GM12878 (cell line): ENCODE measurements around the gene TBC1D32. TPM values are rescaled to one million over a fixed set of nuclear protein-coding genes. Genes with fewer than 3 reads are reported as not detected.

Experiments
- BMI1 ChIP-seq: fragments of 450-650 bp; IDR thresholded peaks from 2 replicates; pipeline ENCODE4 v1.6.1; 2016; ENCODE audit warnings: mild to moderate bottlenecking, moderate library complexity, borderline replicate concordance
- CREM ChIP-seq: IDR thresholded peaks from 2 replicates; pipeline ENCODE4 v1.6.1; 2014; ENCODE audit warnings: antibody characterized with exemption, low read depth
- EED ChIP-seq: sonication (generic); IDR thresholded peaks from 2 replicates; pipeline ENCODE4 v1.6.1; 2016; ENCODE audit warnings: antibody characterized with exemption, low read depth
- EGR1 ChIP-seq, 2 experiments: IDR thresholded peaks; 1 replicate in 1 of 2; 2 replicates in 1 of 2; pipeline ENCODE4 v1.6.1; 2011 to 2012; ENCODE audit warnings: low read depth in 2 of 2, low read length in 2 of 2, borderline replicate concordance in 1 of 2, mild to moderate bottlenecking in 1 of 2, moderate library complexity in 1 of 2
- ESRRA ChIP-seq: IDR thresholded peaks from 2 replicates; pipeline ENCODE4 v1.6.1; 2012; ENCODE audit warnings: mild to moderate bottlenecking, low read length, improper control_type of control experiment
- JUNB ChIP-seq: IDR thresholded peaks from 2 replicates; pipeline ENCODE4 v1.6.1; 2016; ENCODE audit warnings: antibody characterized with exemption, mild to moderate bottlenecking
- MAX ChIP-seq: IDR thresholded peaks from 2 replicates; pipeline ENCODE4 v1.6.1; 2012; ENCODE audit warnings: low read depth, low read length, improper control_type of control experiment
- MEF2B ChIP-seq: fragments of 450-650 bp; IDR thresholded peaks from 2 replicates; pipeline ENCODE4 v1.6.1; 2018; ENCODE audit warnings: mild to moderate bottlenecking, moderate library complexity; ENCODE audit not compliant: partially characterized antibody, poor library complexity, severe bottlenecking
- MTA2 ChIP-seq: fragments of 450-650 bp; IDR thresholded peaks from 2 replicates; pipeline ENCODE4 v1.6.1; 2016; ENCODE audit warnings: low read depth, mild to moderate bottlenecking, moderate library complexity
- MYC ChIP-seq: IDR thresholded peaks from 2 replicates; pipeline ENCODE4 v1.6.1; 2011; ENCODE audit warnings: mild to moderate bottlenecking, low read length, moderate library complexity, inconsistent platforms; ENCODE audit not compliant: insufficient read depth, insufficient replicate concordance, insufficient read length, severe bottlenecking
- NFYA ChIP-seq: IDR thresholded peaks from 2 replicates; pipeline ENCODE4 v1.6.1; 2011; ENCODE audit warnings: low read depth, mild to moderate bottlenecking, low read length, improper control_type of control experiment, borderline replicate concordance
- NR2C1 ChIP-seq: fragments of 450-650 bp; IDR thresholded peaks from 2 replicates; pipeline ENCODE4 v1.6.1; 2017; ENCODE audit warnings: antibody characterized with exemption, mild to moderate bottlenecking, moderate library complexity
- NRF1 ChIP-seq: conservative IDR thresholded peaks from 2 replicates; pipeline ENCODE4 v1.6.1; 2011; ENCODE audit warnings: mild to moderate bottlenecking, low read depth, low read length, improper control_type of control experiment
- PAX8 ChIP-seq: fragments of 450-650 bp; IDR thresholded peaks from 2 replicates; pipeline ENCODE4 v1.6.1; 2017; ENCODE audit warnings: mild to moderate bottlenecking, moderate library complexity
- PBX3 ChIP-seq: IDR thresholded peaks from 2 replicates; pipeline ENCODE4 v1.6.1; 2011; ENCODE audit warnings: mild to moderate bottlenecking, low read depth, low read length, moderate library complexity; ENCODE audit not compliant: insufficient replicate concordance
- PML ChIP-seq: IDR thresholded peaks from 2 replicates; pipeline ENCODE4 v1.6.1; 2012; ENCODE audit warnings: low read length, inconsistent platforms
- RB1 ChIP-seq: fragments of 450-650 bp; formaldehyde crosslinking; IDR thresholded peaks from 2 replicates; pipeline ENCODE4 v1.6.1; 2017; ENCODE audit warnings: mild to moderate bottlenecking, borderline replicate concordance
- RBBP5 ChIP-seq: fragments of 200-600 bp; sonication (generic); conservative IDR thresholded peaks from 2 replicates; pipeline ENCODE4 v1.6.1; 2016
- RCOR1 ChIP-seq: conservative IDR thresholded peaks from 2 replicates; pipeline ENCODE4 v1.6.1; 2012; ENCODE audit warnings: low read depth, low read length, improper control_type of control experiment
- SKIL ChIP-seq: fragments of 450-650 bp; IDR thresholded peaks from 2 replicates; pipeline ENCODE4 v1.6.1; 2017; ENCODE audit warnings: mild to moderate bottlenecking, low read depth, inconsistent platforms; ENCODE audit not compliant: poor library complexity, severe bottlenecking
- SRF ChIP-seq, 2 experiments: IDR thresholded peaks; 2 replicates each; pipeline ENCODE4 v1.6.1; 2011; ENCODE audit warnings: low read depth in 2 of 2, low read length in 2 of 2, mild to moderate bottlenecking in 1 of 2, moderate library complexity in 1 of 2
- STAT3 ChIP-seq: IDR thresholded peaks from 2 replicates; pipeline ENCODE4 v1.6.1; 2011; ENCODE audit warnings: low read depth, low read length, improper control_type of control experiment
- SUPT20H ChIP-seq: IDR thresholded peaks from 2 replicates; pipeline ENCODE4 v1.6.1; 2011; ENCODE audit warnings: low read depth, mild to moderate bottlenecking, low read length, moderate library complexity, borderline replicate concordance; ENCODE audit not compliant: control insufficient read depth
- TAF1 ChIP-seq: IDR thresholded peaks from 2 replicates; pipeline ENCODE4 v1.6.1; 2011; ENCODE audit warnings: mild to moderate bottlenecking, low read depth, low read length, borderline replicate concordance
- TCF12 ChIP-seq: IDR thresholded peaks from 2 replicates; pipeline ENCODE4 v1.6.1; 2011; ENCODE audit warnings: low read depth, mild to moderate bottlenecking, low read length
- YBX1 ChIP-seq: fragments of 450-650 bp; IDR thresholded peaks from 2 replicates; pipeline ENCODE4 v1.6.1; 2016; ENCODE audit warnings: antibody characterized with exemption
- ZSCAN29 ChIP-seq: fragments of 450-650 bp; IDR thresholded peaks from 2 replicates; pipeline ENCODE4 v1.6.1; 2017; ENCODE audit warnings: mild to moderate bottlenecking, moderate library complexity
- polyA plus RNA-seq, 11 experiments: library from polyadenylated mRNA; depleted of rRNA in 4 of 11; unstranded in 6 of 11; stranded (reverse) in 5 of 11; fragments of >200 nt; fragmentation: Nextera tagmentation in 4 of 11; fragmentation: Illumina TruSeq in 1 of 11; extraction: Ambion mirVana in 4 of 11; extraction: Trizol in 1 of 11; gene quantifications; 1 replicate in 1 of 11; 2 replicates in 10 of 11; pipeline versions ENCODE4 v1.2.1 to v1.2.3, GENCODE V29; 2011 to 2016; ENCODE audit warnings: inconsistent platforms in 2 of 11, missing spikeins in 2 of 11, low read depth in 1 of 11
- total RNA-seq, 4 experiments: library from RNA; depleted of rRNA in 3 of 4; stranded (reverse); fragments of >200 nt in 3 of 4; fragmentation: Illumina TruSeq in 1 of 4; extraction: Trizol in 1 of 4; gene quantifications; 2 replicates each; pipeline versions ENCODE4 v1.2.1 to v1.2.3, GENCODE V29; 2013 to 2021

TBC1D32 gene
- total and polyA plus RNA-seq, 10 of the 15 experiments (the other 5 are each of a cell fraction or from before 2014, with no cell fraction given), result 2.2 to 10.2 (median 4.1) TPM

GRCh38 chr6:121334299-121335086 is at the start of gene TBC1D32 (continued):
- TF ChIP-seq RB1, result peak; percentile 85
- TF ChIP-seq YBX1, result no peak
- TF ChIP-seq MEF2B, result peak; percentile 24
- peak; percentile 47; the same call in 1 of the 2 replicates for TF ChIP-seq MTA2
- no peak for TF ChIP-seq ZSCAN29
- TF ChIP-seq BMI1, result peak; percentile 93
- TF ChIP-seq MYC, result no peak
- TF ChIP-seq NR2C1, result no peak
- TF ChIP-seq TCF12, result no peak
- no peak for TF ChIP-seq STAT3
- TF ChIP-seq CREM, result peak; percentile 94
- TF ChIP-seq SRF (IDR thresholded peaks at IDR 0.05; ENCODE audit: low read depth in 2 of 2, low read length in 2 of 2), result no peak
- no peak for TF ChIP-seq ESRRA
- TF ChIP-seq TAF1, result no peak; the same call in 1 of the 2 replicates
- TF ChIP-seq EED, result peak; percentile 62; the same call in 1 of the 2 replicates
- peak; percentile 41; the same call in 1 of the 2 replicates for TF ChIP-seq JUNB
- peak; percentile 97 for TF ChIP-seq RBBP5
- TF ChIP-seq SKIL, result peak; percentile 45
- peak; percentile 91 for TF ChIP-seq NRF1
- TF ChIP-seq MAX, result 0 out of 2 replicates have a peak, but pooled peaks have one; percentile 16
- peak; percentile 10 to 76; a peak in 2 of 3 replicates for TF ChIP-seq EGR1 (IDR thresholded peaks at IDR 0.05; ENCODE audit: borderline replicate concordance in 1 of 2, low read depth in 2 of 2, low read length in 2 of 2)
- 0 out of 2 replicates have a peak, but pooled peaks have one; percentile 72 for TF ChIP-seq PML
- TF ChIP-seq SUPT20H, result no peak
- TF ChIP-seq NFYA, result no peak
- no peak for TF ChIP-seq PBX3
- no peak for TF ChIP-seq RCOR1
- no peak for TF ChIP-seq PAX8
